Measurements from ENCODE around the gene BANP.
"Not testable (repeated sequence)": the region's sequence is repeated elsewhere in the genome, so short reads cannot be mapped to it uniquely, and the experiment has no call there.

DNA sequence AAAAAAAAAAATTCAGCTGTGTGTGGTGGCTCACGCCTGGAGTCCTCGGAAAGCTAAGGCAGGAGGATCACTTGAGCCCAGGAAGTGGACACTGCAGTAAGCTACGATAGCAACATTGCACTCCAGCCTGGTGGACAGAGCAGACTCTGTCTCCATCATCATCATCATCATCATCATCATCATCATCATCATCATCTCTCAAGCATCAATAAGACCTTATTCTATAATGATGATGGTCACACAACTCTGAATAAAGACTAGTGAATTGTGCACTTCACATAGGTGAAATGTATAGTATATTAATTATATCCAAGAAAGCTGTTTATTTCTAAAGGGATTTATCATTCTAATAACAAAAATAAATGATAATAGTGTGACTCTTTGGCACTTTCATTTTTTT, 143.7 kb downstream of the BANP start:
- not testable (repeated sequence) for TF ChIP-seq CTCF (conservative IDR thresholded peaks at IDR 0.05); ZFX (IDR thresholded peaks at IDR 0.05)

Measured in C4-2B (cell line).